Upper lobe of left lung (tissue), 6 donors: ENCODE measurements around the gene DBF4B. TPM values are rescaled to one million over a fixed set of nuclear protein-coding genes. Genes with fewer than 3 reads are reported as not detected.
A peak's percentile ranks its signal among the peaks of the same experiment; 100 is the strongest.
"Not testable (repeated sequence)": the region's sequence is repeated elsewhere in the genome, so short reads cannot be mapped to it uniquely, and the experiment has no call there.

Experiments used
- ATAC-seq, 2 donors: fragments of 200-7000 bp; cut with Tn5 transposase; one replicate each; pipeline ENCODE4 v1.9.1; 2022; ENCODE audit warnings: mild to moderate bottlenecking in 2 of 2, moderate library complexity in 2 of 2; ENCODE audit not compliant: low FRiP score in 2 of 2
- DNase-seq, 2 donors: peaks; one replicate each; pipeline ENCODE4 v3.0.0-alpha.2; 2019 to 2020
- H3K27ac ChIP-seq, 4 donors: fragments of 200-600 bp; sonication (generic); one replicate each; pipeline ENCODE4 v1.5.1; 2016 to 2019
- H3K27me3 ChIP-seq, 4 donors: fragments of 200-600 bp; sonication (generic); one replicate each; pipeline ENCODE4 v1.5.1; 2017 to 2019
- H3K36me3 ChIP-seq, 4 donors: fragments of 200-600 bp; sonication (generic); one replicate each; pipeline ENCODE4 v1.5.1; 2016 to 2019
- H3K4me1 ChIP-seq, 4 donors: fragments of 200-600 bp; sonication (generic); one replicate each; pipeline ENCODE4 v1.5.1; 2018 to 2019
- H3K4me3 ChIP-seq, 4 donors: fragments of 200-600 bp; sonication (generic); one replicate each; pipeline ENCODE4 v1.5.1; 2017 to 2019; ENCODE audit warnings: mild to moderate bottlenecking in 2 of 4, moderate library complexity in 1 of 4
- H3K9me3 ChIP-seq, 4 donors: fragments of 200-600 bp; sonication (generic); one replicate each; pipeline ENCODE4 v1.5.1; 2018 to 2019
- CTCF ChIP-seq, 6 experiments: fragments of 450-650 bp in 4 of 6; fragments of 200-600 bp in 2 of 6; sonication (generic) in 2 of 6; IDR thresholded peaks; one replicate each; pipeline ENCODE4 v1.5.1; 2016 to 2019; ENCODE audit warnings: antibody characterized with exemption in 6 of 6
- EP300 ChIP-seq, 4 donors: sonication (generic); formaldehyde crosslinking; IDR thresholded peaks; one replicate each; pipeline ENCODE4 v1.5.1; 2017; ENCODE audit warnings: antibody characterized with exemption in 4 of 4, control low read depth in 2 of 4
- POLR2A ChIP-seq, 4 donors: fragments of 450-650 bp; IDR thresholded peaks; one replicate each; pipeline ENCODE4 v1.5.1; 2016 to 2017; ENCODE audit warnings: antibody characterized with exemption in 4 of 4, mild to moderate bottlenecking in 2 of 4
- POLR2AphosphoS5 ChIP-seq, 2 donors: sonication (generic); formaldehyde crosslinking; IDR thresholded peaks; one replicate each; pipeline ENCODE4 v1.5.1; 2017; ENCODE audit warnings: antibody characterized with exemption in 2 of 2
- WGBS, 2 donors: methylation state at CpG; one replicate each; pipeline ENCODE4 v1.1.5; 2017 to 2018; 5-methylcytosine and 5-hydroxymethylcytosine counted together
- total RNA-seq, 6 donors: library from RNA; depleted of rRNA in 4 of 6; stranded (reverse); fragments of >200 nt in 4 of 6; gene quantifications; one replicate each; pipeline versions ENCODE4 v1.1.0 to v1.2.1, GENCODE V29; 2016 to 2021
- donor health status: DM: no; HTN: no; CAD: no; lungs with moderate emphysema.
- donor health status: DM: no; HTN: yes; CAD: no; lungs with severe emphysema.

DBF4B gene
- total RNA-seq, 6 donors from 2014 or later, result 2.0 to 8.4 (median 4.5) TPM

GRCh38 chr17:44752953-44753861 lies 44.7 kb downstream of the DBF4B start:
- Histone ChIP-seq H3K4me1 (peaks cover 0 to under 1% (median under 1%) of the 10 kb centered on the region in 4 donors), H3K9me3 (no peaks in the 10 kb centered on the region), H3K4me3 (no peak overlapping the region), H3K27ac (no peak overlapping the region), H3K36me3 (peaks cover 0 to 33% (median 1%) of the 10 kb centered on the region in 4 donors), H3K27me3 (peaks cover 0 to 4% (median 1%) of the 10 kb centered on the region in 4 donors)
- 76 to 91% methylated on average over 7 to 14 of the region's 17 CpGs for WGBS, 2 donors
- no peak for TF ChIP-seq CTCF (IDR thresholded peaks at IDR 0.05)
- TF ChIP-seq EP300 (IDR thresholded peaks at IDR 0.05), result no peak
- no peak for TF ChIP-seq POLR2A (IDR thresholded peaks at IDR 0.05)
- TF ChIP-seq POLR2AphosphoS5 (IDR thresholded peaks at IDR 0.05), result no peak
- ATAC-seq (no peak), DNase-seq (peak in 1 of 2 donors; percentile 56)

- peaks cover 3 to 12% (median 9%) of the 10 kb centered on the region in 4 donors for H3K4me1 ChIP-seq
- no peak for ATAC-seq
- no peaks in the 10 kb centered on the region for H3K9me3 ChIP-seq
- no peak overlapping the region for H3K4me3 ChIP-seq
- no peak for DNase-seq
- TF ChIP-seq POLR2AphosphoS5 (IDR thresholded peaks at IDR 0.05) (no peak), EP300 (IDR thresholded peaks at IDR 0.05) (no peak), POLR2A (IDR thresholded peaks at IDR 0.05) (no peak), CTCF (IDR thresholded peaks at IDR 0.05) (no peak)
- peaks cover 0 to 15% (median 7%) of the 10 kb centered on the region in 4 donors for H3K27me3 ChIP-seq
- 81 to 83% methylated on average over 7 of the region's 7 CpGs for WGBS, 2 donors
- no peak overlapping the region for H3K27ac ChIP-seq
- peaks cover 0 to 22% (median 0%) of the 10 kb centered on the region in 4 donors for H3K36me3 ChIP-seq
Measured at GRCh38 chr17:44754276-44754675, 45.8 kb downstream of the DBF4B start.

- not testable (repeated sequence) for H3K9me3 ChIP-seq, ATAC-seq, H3K4me3 ChIP-seq, H3K27ac ChIP-seq, DNase-seq
- WGBS, 2 donors, result 82 to 98% methylated on average over 5 of the region's 5 CpGs
- Histone ChIP-seq H3K27me3 (peaks cover 0 to 24% (median 16%) of the 10 kb centered on the region in 4 donors), H3K36me3 (peaks cover 0 to 16% (median 0%) of the 10 kb centered on the region in 4 donors), H3K4me1 (peaks cover 6 to 18% (median 12%) of the 10 kb centered on the region in 4 donors)
Measured at GRCh38 chr17:44755180-44755579, 46.7 kb downstream of the DBF4B start.

GRCh38 chr17:44757045-44757917 lies 48.8 kb downstream of the DBF4B start:
- no peaks in the 10 kb centered on the region for H3K36me3 ChIP-seq
- TF ChIP-seq EP300 (IDR thresholded peaks at IDR 0.05), result no peak
- TF ChIP-seq POLR2A (IDR thresholded peaks at IDR 0.05), result no peak
- TF ChIP-seq POLR2AphosphoS5 (IDR thresholded peaks at IDR 0.05), result no peak
- no peak for TF ChIP-seq CTCF (IDR thresholded peaks at IDR 0.05)
- no peak for ATAC-seq
- H3K27me3 ChIP-seq, result peaks cover 0 to 25% (median 17%) of the 10 kb centered on the region in 4 donors
- DNase-seq, result no peak
- H3K4me3 ChIP-seq, result no peak overlapping the region
- WGBS, 2 donors, result 74 to 85% methylated on average over 3 to 10 of the region's 10 CpGs
- no peak overlapping the region for H3K27ac ChIP-seq
- peaks cover 6 to 18% (median 12%) of the 10 kb centered on the region in 4 donors for H3K4me1 ChIP-seq
- no peaks in the 10 kb centered on the region for H3K9me3 ChIP-seq

GRCh38 chr17:44757918-44758413 lies 49.5 kb downstream of the DBF4B start:
- whole genome bisulfite sequencing, 2 donors, result 0 to 35% methylated on average over 2 to 5 of the region's 5 CpGs
- no peak overlapping the region for H3K4me3 ChIP-seq
- no peaks in the 10 kb centered on the region for H3K36me3 ChIP-seq
- ATAC-seq (no peak), DNase-seq (no peak)
- TF ChIP-seq EP300 (IDR thresholded peaks at IDR 0.05) (no peak), POLR2A (IDR thresholded peaks at IDR 0.05) (no peak), CTCF (IDR thresholded peaks at IDR 0.05) (no peak), POLR2AphosphoS5 (IDR thresholded peaks at IDR 0.05) (no peak)
- H3K27ac ChIP-seq, result no peak overlapping the region
- H3K9me3 ChIP-seq, result no peaks in the 10 kb centered on the region
- peaks cover 6 to 18% (median 12%) of the 10 kb centered on the region in 4 donors for H3K4me1 ChIP-seq
- peaks cover 0 to 25% (median 17%) of the 10 kb centered on the region in 4 donors for H3K27me3 ChIP-seq
